ENCODE data around the gene CST5. TPM values are rescaled to one million over a fixed set of nuclear protein-coding genes. Genes with fewer than 3 reads are reported as not detected.

The CST5 gene
- polyA plus RNA-seq, 2 of the 4 experiments (the other 2 are of a cell fraction) = not detected

- Histone ChIP-seq H3K4me1 (no peaks in the 10 kb centered on the region), H3K4me2 (no peak overlapping the region), H3K9me3 (no peaks in the 10 kb centered on the region), H3K27ac (no peak overlapping the region), H3K4me3 (no peak overlapping the region)
- FAIRE-seq = no peak
- TF ChIP-seq FOXS1 (CRISPR knock-in tag; IDR thresholded peaks at IDR 0.05) = no peak
- CTCF ChIA-PET = interaction anchor here (1.1 to 2.7 kb wide), 2 partner anchors 15 to 64 kb away, joined by 3 to 7 read pairs; no protein-coding TSS in a partner anchor
- no peak for DNase-seq (ENCODE audit: low read depth in 1 of 2, low spot score in 1 of 2)
- WGBS (ENCODE audit: missing lambda C conversion rate) = 4% methylated on average over 3 of the region's 3 CpGs
- ATAC-seq = no peak
- POLR2A ChIA-PET = no interaction called here
Measured at GRCh38 chr20:23873370-23874015, 6.1 kb downstream of the CST5 start.

GRCh38 chr20:23872065-23872464 is 7.5 kb downstream of the CST5 start:
- H3K4me1 ChIP-seq = no peaks in the 10 kb centered on the region
- no peak for FAIRE-seq

More at GRCh38 chr20:23872065-23872464, 7.5 kb downstream of the CST5 start:
- TF ChIP-seq CTCF (IDR thresholded peaks at IDR 0.05) (no peak), ZNF302 (CRISPR knock-in tag; IDR thresholded peaks at IDR 0.05) (no peak), REST (IDR thresholded peaks at IDR 0.05) (no peak), EHF (CRISPR knock-in tag; IDR thresholded peaks at IDR 0.05) (no peak), MAX (IDR thresholded peaks at IDR 0.05) (no peak), HEYL (CRISPR knock-in tag; IDR thresholded peaks at IDR 0.05) (no peak), NPAS2 (CRISPR knock-in tag; IDR thresholded peaks at IDR 0.05; ENCODE audit: borderline replicate concordance) (no peak), CEBPB (IDR thresholded peaks at IDR 0.05) (no peak), KDM5A (IDR thresholded peaks at IDR 0.05) (no peak), CHD2 (IDR thresholded peaks at IDR 0.05; ENCODE audit: low read length, partially characterized antibody) (no peak), PHF8 (IDR thresholded peaks at IDR 0.05; ENCODE audit: borderline replicate concordance, low read depth) (no peak), CBX8 (IDR thresholded peaks at IDR 0.05) (no peak), RARB (CRISPR knock-in tag; IDR thresholded peaks at IDR 0.05) (no peak)
- Histone ChIP-seq H3K9me3 (no peaks in the 10 kb centered on the region), H3K4me3 (no peak overlapping the region), H3K4me2 (no peak overlapping the region), H3K27ac (no peak overlapping the region)
- ATAC-seq (peak in 1 of 2 experiments; percentile 33; a peak in 1 of 6 replicates), DNase-seq (ENCODE audit: low read depth in 1 of 2, low spot score in 1 of 2) (no peak)
- 0% methylated on average over 1 of the region's 1 CpG for WGBS (ENCODE audit: missing lambda C conversion rate)
- ChIA-PET POLR2A (no interaction called here), CTCF (interaction anchor here (1.1 to 2.7 kb wide), 3 partner anchors 17 to 66 kb away, joined by 3 to 7 read pairs (median 4); no protein-coding TSS in a partner anchor)

All from A549 (cell line).